OCI-LY1 (cell line): ENCODE measurements around the gene IL4R.

Source experiments
- CTCF ChIP-seq: fragments of 200-600 bp; sonication (generic), shearing (Covaris generic); IDR thresholded peaks from 2 replicates; pipeline ENCODE4 v1.5.1; 2017; ENCODE audit warnings: mild to moderate bottlenecking, antibody characterized with exemption, low read length, moderate library complexity, mixed read lengths
- EZH2 ChIP-seq: fragments of 200-600 bp; sonication (generic), shearing (Covaris generic); IDR thresholded peaks from 2 replicates; pipeline ENCODE4 v1.8.0; 2017; ENCODE audit warnings: borderline replicate concordance, mixed run types, mild to moderate bottlenecking, antibody characterized with exemption, low read length, moderate library complexity, mixed read lengths

GRCh38 chr16:27319257-27319965, 5.6 kb downstream of the IL4R start:
- TF ChIP-seq CTCF (no peak), EZH2 (no peak)
